ENCODE results near the gene SLC2A4RG.
A peak's percentile ranks its signal among the peaks of the same experiment; 100 is the strongest.

The SLC2A4RG gene

DNA sequence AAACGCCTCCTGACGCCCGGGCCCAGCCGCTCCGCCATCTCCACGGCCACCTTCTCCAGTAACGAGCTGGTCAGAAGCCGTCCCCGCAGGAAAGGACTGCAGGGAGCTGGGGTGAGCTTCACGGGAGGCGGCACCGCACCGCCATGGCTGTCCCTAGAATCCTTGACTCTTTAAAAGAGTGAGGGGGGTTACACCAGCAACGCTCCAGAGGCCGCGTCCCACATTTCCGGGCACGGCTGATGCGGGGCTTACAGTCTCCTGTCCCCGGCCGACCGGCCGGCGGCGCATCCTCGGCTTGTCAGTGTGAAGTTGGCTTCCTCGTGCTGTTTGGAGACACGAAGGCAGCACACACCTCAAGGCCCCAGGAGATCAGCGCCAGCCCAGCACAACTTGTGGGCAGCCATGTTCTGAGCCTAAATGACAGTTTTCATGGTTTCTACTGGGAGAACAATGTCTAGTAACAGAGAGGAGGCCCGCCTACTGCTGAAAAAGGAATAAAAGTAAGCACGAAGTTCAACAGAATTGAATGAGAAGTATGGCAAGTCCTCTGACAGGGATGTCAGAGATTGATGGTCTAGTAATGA lies 30.4 kb downstream of the SLC2A4RG start:
- no peak for DNase-seq

DNA sequence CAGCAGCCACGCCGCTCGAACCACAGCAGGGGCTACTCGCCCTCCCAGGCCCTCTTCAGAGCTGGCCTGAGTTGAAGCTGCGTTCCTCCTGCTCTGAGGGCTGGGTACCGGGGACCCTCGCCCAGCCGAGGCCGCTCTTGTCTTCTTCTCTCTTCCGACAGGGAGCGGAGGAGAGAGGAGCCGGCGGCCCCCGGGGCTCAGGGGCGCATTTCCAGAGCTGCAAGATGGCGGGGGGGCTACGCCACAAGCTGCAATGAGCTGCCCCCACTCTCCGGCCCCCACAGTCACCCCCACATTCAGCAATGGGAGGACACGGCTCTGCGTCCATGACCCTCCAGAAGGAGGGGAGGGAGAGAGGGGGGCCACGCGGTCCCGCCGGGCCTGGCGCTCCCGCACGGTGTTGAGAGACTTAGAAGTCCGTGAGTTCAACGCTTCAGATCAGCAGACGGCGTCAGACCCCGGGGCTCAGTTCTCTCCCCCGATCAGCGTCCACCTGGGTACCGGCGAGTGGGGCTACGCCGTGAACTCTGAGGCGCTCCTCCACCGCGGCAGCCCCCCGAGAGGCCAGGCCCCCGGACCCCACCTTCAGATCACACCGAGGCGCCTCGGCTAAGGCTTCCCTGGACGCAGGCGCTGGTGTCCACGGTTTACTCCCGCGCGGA lies 31.6 kb downstream of the SLC2A4RG start:
- peaks cover 28% of the 10 kb centered on the region for H3K4me1 Mint-ChIP-seq
- H3K9me3 Mint-ChIP-seq: no peaks in the 10 kb centered on the region
- peaks cover 2% of the 10 kb centered on the region for H3K27me3 Mint-ChIP-seq (ENCODE audit: low read depth, poor library complexity)
- no peak overlapping the region for H3K4me3 Mint-ChIP-seq
- no peak overlapping the region for H3K27ac Mint-ChIP-seq
- H3K36me3 Mint-ChIP-seq (ENCODE audit: low read depth): peaks cover 34% of the 10 kb centered on the region
- DNase-seq: no peak
- TF ChIP-seq, protein P1, sequence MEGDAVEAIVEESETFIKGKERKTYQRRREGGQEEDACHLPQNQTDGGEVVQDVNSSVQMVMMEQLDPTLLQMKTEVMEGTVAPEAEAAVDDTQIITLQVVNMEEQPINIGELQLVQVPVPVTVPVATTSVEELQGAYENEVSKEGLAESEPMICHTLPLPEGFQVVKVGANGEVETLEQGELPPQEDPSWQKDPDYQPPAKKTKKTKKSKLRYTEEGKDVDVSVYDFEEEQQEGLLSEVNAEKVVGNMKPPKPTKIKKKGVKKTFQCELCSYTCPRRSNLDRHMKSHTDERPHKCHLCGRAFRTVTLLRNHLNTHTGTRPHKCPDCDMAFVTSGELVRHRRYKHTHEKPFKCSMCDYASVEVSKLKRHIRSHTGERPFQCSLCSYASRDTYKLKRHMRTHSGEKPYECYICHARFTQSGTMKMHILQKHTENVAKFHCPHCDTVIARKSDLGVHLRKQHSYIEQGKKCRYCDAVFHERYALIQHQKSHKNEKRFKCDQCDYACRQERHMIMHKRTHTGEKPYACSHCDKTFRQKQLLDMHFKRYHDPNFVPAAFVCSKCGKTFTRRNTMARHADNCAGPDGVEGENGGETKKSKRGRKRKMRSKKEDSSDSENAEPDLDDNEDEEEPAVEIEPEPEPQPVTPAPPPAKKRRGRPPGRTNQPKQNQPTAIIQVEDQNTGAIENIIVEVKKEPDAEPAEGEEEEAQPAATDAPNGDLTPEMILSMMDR (IDR thresholded peaks at IDR 0.05): no peak

More for the DNA sequence above, 30.4 kb downstream of the SLC2A4RG start:
- Mint-ChIP-seq H3K27me3 (ENCODE audit: low read depth, poor library complexity) (peaks cover 2% of the 10 kb centered on the region), H3K4me1 (peaks cover 16% of the 10 kb centered on the region), H3K27ac (peak overlapping the region; percentile 77), H3K36me3 (ENCODE audit: low read depth) (peaks cover 38% of the 10 kb centered on the region), H3K4me3 (no peak overlapping the region), H3K9me3 (no peaks in the 10 kb centered on the region)
- TF ChIP-seq, protein P1 (IDR thresholded peaks at IDR 0.05): no peak

DNA sequence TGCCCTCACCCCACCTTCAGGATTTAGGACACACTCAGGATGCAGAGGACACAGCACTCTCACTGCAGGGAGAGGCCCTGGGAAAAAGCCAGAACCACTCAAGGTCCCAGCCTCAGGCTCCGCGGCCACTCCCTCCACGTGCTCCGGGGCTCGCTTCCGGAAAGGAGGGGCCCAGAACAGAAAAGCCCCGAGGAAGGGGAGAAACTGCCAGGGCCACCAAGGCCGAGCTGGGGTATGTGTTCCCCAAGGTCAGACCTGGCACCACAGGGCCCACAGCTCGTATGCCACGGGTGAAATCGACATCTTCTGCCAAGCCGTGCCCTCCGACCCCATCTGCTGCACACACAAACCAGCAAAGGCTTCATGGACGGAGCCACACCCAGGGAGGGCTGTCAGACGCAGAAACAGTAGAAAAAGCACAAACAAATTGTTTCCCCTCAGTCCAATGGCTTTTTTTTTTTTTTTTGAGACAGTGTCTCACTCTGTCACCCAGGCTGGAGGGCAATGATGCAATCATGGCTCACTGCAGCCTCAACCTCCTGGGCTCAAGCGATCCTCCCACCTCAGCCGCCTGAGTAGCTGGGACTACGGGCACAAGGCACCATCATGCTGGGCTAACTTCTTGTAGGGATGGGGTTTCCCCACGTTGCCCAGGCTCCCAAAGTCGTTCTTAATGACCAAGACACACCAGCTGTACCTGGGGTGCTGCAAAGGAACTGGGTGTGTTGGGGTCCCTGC lies 33.4 kb downstream of the SLC2A4RG start:
- peak overlapping the region; percentile 44 for H3K27ac Mint-ChIP-seq
- TF ChIP-seq, protein P1 (IDR thresholded peaks at IDR 0.05): no peak
- no peaks in the 10 kb centered on the region for H3K9me3 Mint-ChIP-seq

GRCh38 chr20:63773571-63774241 lies 34.1 kb downstream of the SLC2A4RG start:
- Mint-ChIP-seq H3K4me3 (no peak overlapping the region), H3K27me3 (ENCODE audit: low read depth, poor library complexity) (peaks cover 2% of the 10 kb centered on the region), H3K27ac (no peak overlapping the region), H3K36me3 (ENCODE audit: low read depth) (peaks cover 36% of the 10 kb centered on the region), H3K9me3 (no peaks in the 10 kb centered on the region), H3K4me1 (peaks cover 33% of the 10 kb centered on the region)
- DNase-seq: no peak
- TF ChIP-seq, protein P1 (IDR thresholded peaks at IDR 0.05): no peak

More for the DNA sequence above, 33.4 kb downstream of the SLC2A4RG start:
- Mint-ChIP-seq H3K27me3 (ENCODE audit: low read depth, poor library complexity) (peaks cover 2% of the 10 kb centered on the region), H3K36me3 (ENCODE audit: low read depth) (peaks cover 35% of the 10 kb centered on the region), H3K4me3 (no peak overlapping the region), H3K4me1 (peaks cover 35% of the 10 kb centered on the region)
- DNase-seq: no peak

DNA sequence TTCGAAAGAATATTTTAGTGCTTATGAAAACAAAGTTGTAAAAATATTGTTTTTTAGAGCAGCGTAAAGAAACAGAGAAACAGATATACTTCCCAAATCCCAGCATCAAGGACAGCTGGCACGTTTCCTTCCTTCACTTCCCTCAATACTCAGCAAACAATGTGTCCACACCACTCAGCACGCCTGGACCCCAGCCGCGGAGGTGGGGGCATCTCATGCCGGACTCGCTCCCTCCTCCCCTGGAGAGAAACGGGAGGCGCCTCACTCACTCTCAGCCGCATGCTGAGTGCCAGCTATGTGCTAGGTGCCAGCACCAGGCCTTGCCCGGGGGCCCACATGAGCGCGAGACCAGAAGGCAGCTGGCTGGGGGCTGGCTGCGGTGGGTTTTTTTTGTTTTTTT lies 34.7 kb downstream of the SLC2A4RG start:
- Mint-ChIP-seq H3K27me3 (ENCODE audit: low read depth, poor library complexity) (peaks cover 2% of the 10 kb centered on the region), H3K4me1 (peaks cover 33% of the 10 kb centered on the region), H3K9me3 (no peaks in the 10 kb centered on the region), H3K27ac (no peak overlapping the region), H3K4me3 (no peak overlapping the region), H3K36me3 (ENCODE audit: low read depth) (peaks cover 36% of the 10 kb centered on the region)
- no peak for DNase-seq
- TF ChIP-seq, protein P1 (IDR thresholded peaks at IDR 0.05): no peak
